Left lung (tissue), 10 donors: Measurements from ENCODE around the gene FAM210B. TPM values are rescaled to one million over a fixed set of nuclear protein-coding genes. Genes with fewer than 3 reads are reported as not detected.
A peak's percentile ranks its signal among the peaks of the same experiment; 100 is the strongest.

ENCODE experiments used
- ATAC-seq: fragments of 200-7000 bp; cut with Tn5 transposase; one replicate; pipeline ENCODE4 v1.9.1; 2020; ENCODE audit warnings: moderate library complexity
- DNase-seq, 4 donors: peaks; one replicate each; pipeline ENCODE4 v3.0.0-alpha.2; 2013 to 2020
- H3K27ac ChIP-seq, 2 donors: fragments of 200-600 bp; sonication (generic) in 1 of 2; one replicate each; pipeline versions ENCODE4 v1.5.0 to v1.8.0; 2020 to 2021
- H3K27me3 ChIP-seq, 2 donors: fragments of 200-600 bp; sonication (generic) in 1 of 2; one replicate each; pipeline versions ENCODE4 v1.5.0 to v1.8.0; 2020 to 2021
- H3K36me3 ChIP-seq, 2 donors: fragments of 200-600 bp; sonication (generic) in 1 of 2; one replicate each; pipeline versions ENCODE4 v1.5.0 to v1.8.0; 2020 to 2021
- H3K4me1 ChIP-seq, 2 donors: fragments of 200-600 bp; one replicate each; pipeline ENCODE4 v1.8.0; 2021
- H3K4me3 ChIP-seq, 2 donors: fragments of 200-600 bp; sonication (generic) in 1 of 2; one replicate each; pipeline versions ENCODE4 v1.5.0 to v1.8.0; 2020 to 2021; ENCODE audit warnings: mild to moderate bottlenecking in 1 of 2
- H3K9me3 ChIP-seq, 2 donors: fragments of 200-600 bp; sonication (generic) in 1 of 2; one replicate each; pipeline versions ENCODE4 v1.5.0 to v1.8.0; 2020 to 2021
- intact Hi-C, 2 donors: fragments of 100-400 bp; cut with DNase I; formaldehyde crosslinking; loops; one replicate each; pipeline versions ENCODE4 v1.11.2 to v1.14.2; 2022
- polyA plus RNA-seq, 6 donors: library from polyadenylated mRNA; unstranded; fragments of 120-200 nt; gene quantifications; one replicate each; pipeline ENCODE4 v1.2.1, GENCODE V29; 2013; ENCODE audit not compliant: insufficient read length in 6 of 6
- total RNA-seq, 2 donors: library from RNA; stranded (reverse); fragmentation: NEBNext Ultra II Directional; extraction: Animal tissue kit (Norgen Biotek cat#: 25700); gene quantifications; one replicate each; pipeline ENCODE4 v1.2.1, GENCODE V29; 2021
- TF ChIP-seq, protein P1 (sequence below), 2 donors: fragments of 200-600 bp; sonication (generic) in 1 of 2; IDR thresholded peaks; one replicate each; pipeline versions ENCODE4 v1.5.0 to v1.8.0; 2021; ENCODE audit warnings: antibody characterized with exemption in 2 of 2
- donor health status: DM: no; HTN: yes; CAD: no.
- donor health status: DM: no; HTN: no; CAD: no.

Gene FAM210B
- total and polyA plus RNA-seq, 8 donors = 32.0 to 68.9 (median 64.4) TPM

DNA sequence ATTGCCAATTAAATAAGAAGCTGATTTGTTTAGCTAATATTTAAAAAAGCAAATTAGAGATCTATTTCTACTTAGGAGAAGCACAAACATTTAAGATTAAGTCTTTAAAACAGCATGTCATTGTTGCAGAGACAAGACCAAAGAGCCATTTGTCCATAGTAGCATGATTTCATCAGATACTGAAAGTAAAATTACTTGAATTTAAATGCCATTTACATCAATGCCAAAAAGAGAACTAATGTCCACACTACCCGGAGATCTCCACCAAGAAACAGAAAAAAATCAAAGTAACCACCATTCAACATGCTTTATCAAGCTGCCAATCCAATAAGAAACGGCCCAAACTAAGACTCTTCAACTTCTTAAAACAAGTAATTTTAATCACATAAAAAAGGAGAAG, 17.6 kb downstream of the FAM210B start:
- no peaks in the 10 kb centered on the region for H3K9me3 ChIP-seq
- no peak for DNase-seq
- no peaks in the 10 kb centered on the region for H3K27me3 ChIP-seq
- intact Hi-C loops = no loop called here
- no peak for ATAC-seq
- peaks cover 0 to 9% of the 10 kb centered on the region in 2 donors for H3K4me1 ChIP-seq
- peak overlapping the region in 1 of 2 donors; percentile 24 for H3K27ac ChIP-seq
- TF ChIP-seq, protein P1, sequence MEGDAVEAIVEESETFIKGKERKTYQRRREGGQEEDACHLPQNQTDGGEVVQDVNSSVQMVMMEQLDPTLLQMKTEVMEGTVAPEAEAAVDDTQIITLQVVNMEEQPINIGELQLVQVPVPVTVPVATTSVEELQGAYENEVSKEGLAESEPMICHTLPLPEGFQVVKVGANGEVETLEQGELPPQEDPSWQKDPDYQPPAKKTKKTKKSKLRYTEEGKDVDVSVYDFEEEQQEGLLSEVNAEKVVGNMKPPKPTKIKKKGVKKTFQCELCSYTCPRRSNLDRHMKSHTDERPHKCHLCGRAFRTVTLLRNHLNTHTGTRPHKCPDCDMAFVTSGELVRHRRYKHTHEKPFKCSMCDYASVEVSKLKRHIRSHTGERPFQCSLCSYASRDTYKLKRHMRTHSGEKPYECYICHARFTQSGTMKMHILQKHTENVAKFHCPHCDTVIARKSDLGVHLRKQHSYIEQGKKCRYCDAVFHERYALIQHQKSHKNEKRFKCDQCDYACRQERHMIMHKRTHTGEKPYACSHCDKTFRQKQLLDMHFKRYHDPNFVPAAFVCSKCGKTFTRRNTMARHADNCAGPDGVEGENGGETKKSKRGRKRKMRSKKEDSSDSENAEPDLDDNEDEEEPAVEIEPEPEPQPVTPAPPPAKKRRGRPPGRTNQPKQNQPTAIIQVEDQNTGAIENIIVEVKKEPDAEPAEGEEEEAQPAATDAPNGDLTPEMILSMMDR (IDR thresholded peaks at IDR 0.05) = no peak
- H3K4me3 ChIP-seq = no peak overlapping the region
- peaks cover 0 to 6% of the 10 kb centered on the region in 2 donors for H3K36me3 ChIP-seq

DNA sequence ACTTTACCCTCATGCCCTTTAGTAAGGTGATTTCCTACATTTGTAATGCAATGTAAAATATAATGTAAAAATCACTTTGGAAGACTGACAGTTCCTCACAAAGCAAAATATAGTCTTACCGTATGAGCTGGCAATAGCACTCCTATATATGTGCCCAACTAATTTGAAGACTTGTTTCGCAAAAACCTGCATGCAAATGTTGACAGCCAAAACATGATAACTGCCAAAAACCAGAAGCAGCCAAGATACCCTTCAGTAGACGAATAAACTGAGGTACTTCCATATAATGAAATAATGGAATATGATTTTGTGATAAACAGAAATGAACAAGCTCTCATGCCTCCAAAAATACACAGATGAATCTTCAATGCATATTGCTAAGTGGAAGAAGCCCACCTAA, 19.6 kb downstream of the FAM210B start:
- H3K27ac ChIP-seq = no peak overlapping the region
- H3K36me3 ChIP-seq = no peaks in the 10 kb centered on the region
- no peak overlapping the region for H3K4me3 ChIP-seq
- no peaks in the 10 kb centered on the region for H3K9me3 ChIP-seq
- peaks cover 0 to 9% of the 10 kb centered on the region in 2 donors for H3K4me1 ChIP-seq
- H3K27me3 ChIP-seq = no peaks in the 10 kb centered on the region
- DNase-seq (no peak), ATAC-seq (no peak)
- intact Hi-C loops = no loop called here
- TF ChIP-seq, protein P1 (IDR thresholded peaks at IDR 0.05) = no peak

DNA sequence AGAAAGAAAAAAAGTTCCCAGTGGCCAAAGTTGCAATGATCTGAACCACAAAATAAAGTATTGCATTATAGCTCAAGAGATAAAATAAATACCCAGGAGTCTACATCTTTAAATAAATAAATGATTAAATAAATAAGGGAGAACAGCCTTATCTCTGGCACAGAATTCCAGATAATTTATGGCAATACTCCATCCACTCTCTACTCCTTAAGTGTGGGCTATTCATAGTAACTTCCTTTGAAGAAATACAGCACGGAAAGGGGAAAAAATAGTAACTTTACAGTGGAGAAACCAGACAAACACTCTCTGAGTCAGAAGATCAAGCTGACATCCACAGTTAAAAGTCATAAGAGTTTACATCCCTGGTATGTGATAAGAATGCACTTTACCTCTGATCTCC, 21.6 kb downstream of the FAM210B start:
- no peak overlapping the region for H3K4me3 ChIP-seq

DNA sequence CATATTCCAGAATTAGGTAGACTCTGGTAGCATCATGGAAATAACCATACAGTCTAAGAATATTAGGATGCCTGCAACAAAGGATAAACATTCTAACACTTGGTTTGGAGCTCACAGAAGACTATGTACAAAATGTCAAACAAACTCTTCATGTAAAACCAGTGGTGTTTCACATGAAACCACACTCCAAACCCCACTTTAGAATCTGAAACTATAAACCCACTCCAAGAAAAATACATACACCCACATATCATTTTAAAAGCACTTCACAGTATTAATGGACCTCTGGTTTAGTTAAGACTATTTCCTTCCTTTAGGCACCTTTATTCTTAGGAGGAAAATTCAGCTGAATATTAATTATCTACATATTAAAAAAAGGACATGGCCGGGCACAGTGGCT, 22.7 kb downstream of the FAM210B start:
- Histone ChIP-seq H3K9me3 (no peaks in the 10 kb centered on the region), H3K36me3 (peaks cover 0 to 18% of the 10 kb centered on the region in 2 donors), H3K4me1 (peaks cover 0 to 4% of the 10 kb centered on the region in 2 donors), H3K4me3 (no peak overlapping the region), H3K27me3 (no peaks in the 10 kb centered on the region), H3K27ac (no peak overlapping the region)
- ATAC-seq = no peak
- DNase-seq = no peak
- TF ChIP-seq, protein P1 (IDR thresholded peaks at IDR 0.05) = no peak
- intact Hi-C loops = no loop called here

More for the DNA sequence above, 21.6 kb downstream of the FAM210B start:
- no peaks in the 10 kb centered on the region for H3K9me3 ChIP-seq
- DNase-seq (peak in 1 of 4 donors; percentile 40), ATAC-seq (peak; percentile 74)
- no peak overlapping the region for H3K27ac ChIP-seq
- TF ChIP-seq, protein P1 (IDR thresholded peaks at IDR 0.05) = no peak
- peaks cover 0 to 6% of the 10 kb centered on the region in 2 donors for H3K36me3 ChIP-seq
- H3K4me1 ChIP-seq = peaks cover 0 to 4% of the 10 kb centered on the region in 2 donors
- intact Hi-C loops = no loop called here
- no peaks in the 10 kb centered on the region for H3K27me3 ChIP-seq

DNA sequence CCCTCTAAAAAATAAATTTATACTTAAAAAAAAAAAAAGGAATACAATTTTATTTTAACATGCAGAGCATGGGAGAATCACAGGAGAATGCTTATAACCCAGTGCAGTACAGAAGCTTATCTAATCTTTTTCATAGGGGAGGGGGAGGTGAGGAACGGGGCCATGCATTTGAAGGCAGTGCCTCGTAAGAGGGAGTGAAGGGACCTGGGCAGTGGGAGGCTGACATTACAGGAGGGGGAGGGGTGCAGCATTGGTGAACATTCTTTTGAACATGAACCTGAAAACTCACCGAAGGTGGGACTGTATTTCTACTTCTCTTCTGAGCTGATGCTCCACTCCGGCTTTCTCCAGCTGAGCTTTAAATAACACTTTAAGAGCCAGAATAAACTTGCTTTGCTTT, 23.9 kb downstream of the FAM210B start:
- Histone ChIP-seq H3K4me3 (no peak overlapping the region), H3K4me1 (peaks cover 0 to 4% of the 10 kb centered on the region in 2 donors), H3K36me3 (peaks cover 0 to 18% of the 10 kb centered on the region in 2 donors), H3K27ac (no peak overlapping the region), H3K9me3 (no peaks in the 10 kb centered on the region), H3K27me3 (no peaks in the 10 kb centered on the region)
- intact Hi-C loops = no loop called here
- no peak for DNase-seq
- no peak for ATAC-seq
- TF ChIP-seq, protein P1 (IDR thresholded peaks at IDR 0.05) = no peak
